AG09309 (cell line): ENCODE measurements around the gene ATF6.

Experiments
- DNase-seq: peaks from one replicate; pipeline ENCODE4 v3.0.0-alpha.2; 2010; ENCODE audit warnings: low read depth
- H3K4me3 ChIP-seq: 2 replicates; pipeline ENCODE4 v1.5.1; 2011; ENCODE audit warnings: mild to moderate bottlenecking, low read depth, low read length, moderate library complexity; ENCODE audit not compliant: control insufficient read depth
- CTCF ChIP-seq: IDR thresholded peaks from 2 replicates; pipeline ENCODE4 v1.5.1; 2011; ENCODE audit warnings: mild to moderate bottlenecking, low read depth, low read length, inconsistent platforms; ENCODE audit not compliant: insufficient read depth, control insufficient read depth; ENCODE audit errors: missing control alignments

The ATF6 gene

DNA sequence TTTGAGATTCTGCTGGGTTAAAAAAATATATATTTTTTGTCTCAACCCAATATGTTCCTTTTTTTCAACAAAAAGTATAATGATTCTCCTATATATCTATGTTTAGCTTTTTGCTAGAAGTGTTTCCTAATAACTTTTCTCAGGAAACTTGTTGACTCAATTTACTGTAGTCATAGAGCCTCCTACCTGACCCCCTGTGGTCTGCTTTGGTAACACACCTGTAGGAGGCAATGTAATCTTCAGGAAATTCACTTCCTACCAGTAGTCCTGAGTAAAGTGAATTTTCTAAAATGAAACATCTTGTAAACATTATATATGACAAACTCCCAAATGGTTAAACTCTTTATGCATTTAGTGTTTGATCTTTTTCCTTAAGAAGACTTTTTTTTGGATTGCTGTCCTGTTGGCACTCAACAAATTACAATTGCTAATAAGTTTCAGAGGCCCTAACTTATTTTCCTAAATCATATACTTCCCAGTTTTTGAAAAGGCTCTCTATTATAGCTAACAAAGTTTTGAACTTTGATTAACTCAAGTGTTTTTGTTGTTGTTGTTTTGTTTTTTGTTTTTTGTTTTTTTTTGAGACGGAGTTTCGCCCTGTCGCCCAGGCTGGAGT is 139.3 kb downstream of the ATF6 start:
- TF ChIP-seq CTCF: peak; percentile 30
- H3K4me3 ChIP-seq: no peak overlapping the region
- no peak for DNase-seq

- TF ChIP-seq CTCF: no peak
- no peak for DNase-seq
- H3K4me3 ChIP-seq: no peak overlapping the region
Observed at GRCh38 chr1:161907265-161907664, 141.1 kb downstream of the ATF6 start.

GRCh38 chr1:161908264-161908663 is 142.1 kb downstream of the ATF6 start:
- H3K4me3 ChIP-seq: no peak overlapping the region
- no peak for DNase-seq
- no peak for TF ChIP-seq CTCF

DNA sequence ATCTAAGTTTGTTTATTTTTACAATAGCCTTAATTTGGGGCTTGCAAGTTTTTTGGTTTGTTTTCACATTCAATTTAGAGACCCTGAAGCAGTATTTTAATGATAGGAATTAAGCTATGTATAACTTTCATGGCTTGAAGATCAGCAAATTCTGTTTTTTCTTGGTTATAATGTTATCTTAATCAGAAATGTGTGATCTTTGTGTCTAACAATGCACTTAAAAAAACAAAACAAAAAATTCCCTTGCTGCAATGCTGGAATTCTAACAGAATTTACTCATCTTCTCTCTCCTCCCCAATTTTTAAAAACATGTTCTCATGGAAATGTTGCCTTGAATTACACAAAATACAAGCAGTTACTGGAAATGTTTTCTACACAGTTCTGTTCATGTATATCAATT is 144.5 kb downstream of the ATF6 start:
- TF ChIP-seq CTCF: no peak
- no peak for DNase-seq
- H3K4me3 ChIP-seq: no peak overlapping the region

DNA sequence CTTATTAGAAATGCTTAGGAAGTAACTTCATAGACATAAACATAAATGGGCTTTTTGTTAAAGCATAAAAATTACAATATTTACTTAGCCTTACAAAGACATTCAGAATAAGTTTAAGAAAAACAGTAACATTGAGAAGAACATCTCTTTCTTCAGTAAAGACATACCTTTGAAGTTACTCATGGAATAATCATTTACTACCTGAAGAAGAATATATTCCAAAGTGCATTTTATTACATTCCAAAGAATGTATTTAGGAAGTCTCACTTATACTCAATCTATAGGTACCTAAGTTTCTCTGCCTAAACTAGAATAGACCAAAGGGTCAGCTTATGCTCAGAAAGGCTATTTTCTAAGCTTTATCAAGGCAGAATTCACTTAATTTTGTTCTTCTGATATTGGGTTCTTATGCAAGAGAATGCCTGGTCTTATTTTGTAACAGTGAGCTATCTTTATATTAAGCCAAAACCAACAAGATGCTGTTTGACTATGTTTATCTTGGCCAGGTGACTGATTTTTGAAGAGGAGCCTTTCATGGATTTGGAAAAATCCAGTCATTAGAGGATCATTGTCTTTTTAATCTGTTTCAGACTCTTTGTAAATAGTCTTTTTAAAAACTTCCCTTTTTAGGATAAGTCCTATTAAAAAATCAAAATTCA is 147.5 kb downstream of the ATF6 start:
- H3K4me3 ChIP-seq: no peak overlapping the region
- no peak for TF ChIP-seq CTCF
- no peak for DNase-seq

- DNase-seq: no peak
- H3K4me3 ChIP-seq: no peak overlapping the region
- no peak for TF ChIP-seq CTCF
Observed at GRCh38 chr1:161914595-161914994, 148.5 kb downstream of the ATF6 start.

GRCh38 chr1:161915051-161915503 is 149.0 kb downstream of the ATF6 start:
- H3K4me3 ChIP-seq: no peak overlapping the region
- TF ChIP-seq CTCF: no peak
- DNase-seq: no peak
